BJ (cell line): ENCODE measurements around the gene RPGR. TPM values are rescaled to one million over a fixed set of nuclear protein-coding genes. Genes with fewer than 3 reads are reported as not detected.

Experiments used
- CTCF ChIA-PET: fragments of 350-600 bp; formaldehyde crosslinking; extraction: SDS; loops from one replicate; lab custom pipeline; 2021; ENCODE audit warnings: antibody characterized with exemption, inconsistent platforms; lab: Yijun Ruan, JAX
- POLR2A ChIA-PET: fragments of 300-600 bp; sonication (Branson Sonifier 250); formaldehyde crosslinking; extraction: SDS; loops from one replicate; lab custom pipeline; 2021; ENCODE audit warnings: antibody characterized with exemption; lab: Charles Lee
- DNase-seq: peaks from one replicate; pipeline ENCODE4 v3.0.0-alpha.2; 2011; ENCODE audit warnings: low read depth
- H3K27me3 ChIP-seq: 2 replicates; pipeline ENCODE4 v1.6.0; 2011; ENCODE audit warnings: low read length; ENCODE audit not compliant: control insufficient read depth, insufficient read depth
- H3K36me3 ChIP-seq: 2 replicates; pipeline ENCODE4 v1.5.1; 2011; ENCODE audit warnings: low read length; ENCODE audit not compliant: control insufficient read depth, insufficient read depth
- H3K4me3 ChIP-seq: 2 replicates; pipeline ENCODE4 v1.5.1; 2011; ENCODE audit warnings: low read depth, mild to moderate bottlenecking, control low read depth, low read length
- CTCF ChIP-seq: IDR thresholded peaks from 2 replicates; pipeline ENCODE4 v1.5.1; 2011; ENCODE audit warnings: low read depth, mild to moderate bottlenecking, control low read depth, inconsistent platforms, low read length, moderate library complexity; ENCODE audit not compliant: insufficient read depth
- polyA minus RNA-seq: library from RNA; depleted of rRNA, polyadenylated mRNA; stranded (reverse); fragments of >200 nt; gene quantifications from 2 replicates; pipeline ENCODE4 v1.2.3, GENCODE V29; 2011; rRNA and poly(A)+ RNA removed
- polyA plus RNA-seq: library from polyadenylated mRNA; depleted of rRNA; stranded (reverse); fragments of >200 nt; gene quantifications from 2 replicates; pipeline ENCODE4 v1.2.3, GENCODE V29; 2011; rRNA removed

Gene RPGR
- 0.93 and 1.8 TPM in 2 replicates for polyA plus RNA-seq
- 0.81 and 1.5 TPM in 2 replicates for polyA minus RNA-seq

- ChIA-PET CTCF (interaction anchor here (0.6 to 2.6 kb wide), 26 partner anchors 9 to 416 kb away, joined by 3 to 17 read pairs (median 4); no protein-coding TSS in a partner anchor), POLR2A (interaction anchor here (0.7 kb wide), 1 partner anchor 93 kb away, joined by 4 read pairs; no protein-coding TSS in a partner anchor)
- no peaks in the 10 kb centered on the region for H3K36me3 ChIP-seq
- peak; percentile 45 for DNase-seq
- no peaks in the 10 kb centered on the region for H3K27me3 ChIP-seq
- peak within 1 kb of the TSS; percentile 80 for H3K4me3 ChIP-seq
- peak; percentile 86 for TF ChIP-seq CTCF
Measured at GRCh38 chrX:38327007-38327774, at the start of gene RPGR. TSS of gene RPGR (minus strand) at chrX:38327509. CDS start at chrX:38327367, 142 bp downstream.

GRCh38 chrX:38376747-38377146 is 49.4 kb upstream of the RPGR start:
- H3K36me3 ChIP-seq, result no peaks in the 10 kb centered on the region
- ChIA-PET CTCF (no interaction called here), POLR2A (no interaction called here)
- no peak for TF ChIP-seq CTCF
- no peaks in the 10 kb centered on the region for H3K27me3 ChIP-seq
- DNase-seq, result no peak
- H3K4me3 ChIP-seq, result no peak overlapping the region

GRCh38 chrX:38375891-38376290 is 48.6 kb upstream of the RPGR start:
- Histone ChIP-seq H3K4me3 (no peak overlapping the region), H3K36me3 (no peaks in the 10 kb centered on the region), H3K27me3 (no peaks in the 10 kb centered on the region)
- peak; percentile 46 for TF ChIP-seq CTCF
- no peak for DNase-seq
- ChIA-PET CTCF (no interaction called here), POLR2A (no interaction called here)

- no peak for DNase-seq
- ChIA-PET POLR2A (no interaction called here), CTCF (interaction anchor here (0.6 kb wide), 1 partner anchor 1786 kb away, joined by 3 read pairs; no protein-coding TSS in a partner anchor)
- no peak for TF ChIP-seq CTCF
- Histone ChIP-seq H3K36me3 (no peaks in the 10 kb centered on the region), H3K27me3 (no peaks in the 10 kb centered on the region), H3K4me3 (no peak overlapping the region)
Measured at GRCh38 chrX:38374431-38374830, 47.1 kb upstream of the RPGR start.

- Histone ChIP-seq H3K27me3 (no peaks in the 10 kb centered on the region), H3K36me3 (no peaks in the 10 kb centered on the region), H3K4me3 (no peak overlapping the region)
- no peak for TF ChIP-seq CTCF
- no peak for DNase-seq
- CTCF ChIA-PET, result no interaction called here
- POLR2A ChIA-PET, result no interaction called here
Measured at GRCh38 chrX:38371641-38372040, 44.3 kb upstream of the RPGR start.
